OCI-LY3 (cell line): ENCODE measurements around the gene INSIG1.

ENCODE experiments used
- CTCF ChIP-seq: fragments of 200-600, 300-600 bp; sonication (generic); IDR thresholded peaks from 2 replicates; pipeline ENCODE4 v1.5.1; 2014; ENCODE audit warnings: antibody characterized with exemption, low read length, low read depth
- EZH2phosphoT487 ChIP-seq: fragments of 200-600 bp; shearing (Covaris generic); IDR thresholded peaks from 2 replicates; pipeline ENCODE4 v1.6.1; 2018; ENCODE audit warnings: antibody characterized with exemption, mixed run types, low read depth

- no peak for TF ChIP-seq CTCF
- TF ChIP-seq EZH2phosphoT487: no peak
Measured at GRCh38 chr7:155269766-155270585, 27.7 kb upstream of the INSIG1 start.
